H1 (cell line): ENCODE data around the gene RRAD. TPM values are rescaled to one million over a fixed set of nuclear protein-coding genes. Genes with fewer than 3 reads are reported as not detected.

Experiments
- CTCF ChIA-PET: fragments of 300-600 bp; sonication (Branson Sonifier 250); formaldehyde crosslinking; loops from one replicate; lab custom pipeline; 2021; ENCODE audit not compliant: partially characterized antibody; lab: Charles Lee
- POLR2A ChIA-PET: fragments of 300-600 bp; sonication (Branson Sonifier 250); formaldehyde crosslinking; loops from one replicate; lab custom pipeline; 2021; ENCODE audit warnings: inconsistent platforms; ENCODE audit not compliant: partially characterized antibody; lab: Charles Lee
- DNase-seq, 2 experiments: peaks; one replicate each; pipeline versions ENCODE4 v3.0.0 to v3.0.0-alpha.2; 2010 to 2022; ENCODE audit warnings: low spot score in 2 of 2, low read depth in 1 of 2, mixed read lengths in 1 of 2
- FAIRE-seq: peaks from 2 replicates; lab custom pipeline; 2011; peaks lifted over from hg19 to GRCh38; lab: Jason Lieb, UNC
- H2AFZ ChIP-seq: 2 replicates; pipeline ENCODE4 v1.8.1; 2012; ENCODE audit warnings: low read length, inconsistent platforms
- H2AK5ac ChIP-seq: 2 replicates; pipeline ENCODE4 v1.6.1; 2013; ENCODE audit warnings: low read depth, low read length
- H2BK120ac ChIP-seq: replicated peaks from 2 replicates; pipeline ENCODE3; 2013; ENCODE audit warnings: low read depth, low read length, inconsistent platforms
- H2BK12ac ChIP-seq: 2 replicates; pipeline ENCODE4 v1.6.1; 2013; ENCODE audit warnings: low read depth, low read length
- H2BK15ac ChIP-seq: 2 replicates; pipeline ENCODE4 v1.6.1; 2013; ENCODE audit warnings: low read length
- H2BK20ac ChIP-seq: 2 replicates; pipeline ENCODE4 v1.6.1; 2013; ENCODE audit warnings: low read length
- H2BK5ac ChIP-seq: 2 replicates; pipeline ENCODE4 v1.6.1; 2013; ENCODE audit warnings: low read depth, low read length
- H3K14ac ChIP-seq: 2 replicates; pipeline ENCODE4 v1.6.1; 2013; ENCODE audit warnings: inconsistent platforms; ENCODE audit not compliant: insufficient read length
- H3K18ac ChIP-seq: 2 replicates; pipeline ENCODE4 v1.6.1; 2013; ENCODE audit warnings: low read length; ENCODE audit errors: extremely low read depth
- H3K23ac ChIP-seq: 2 replicates; pipeline ENCODE4 v1.6.1; 2013; ENCODE audit warnings: inconsistent platforms; ENCODE audit not compliant: insufficient read length
- H3K23me2 ChIP-seq: 2 replicates; pipeline ENCODE4 v1.6.1; 2013; ENCODE audit warnings: low read depth, low read length
- H3K27ac ChIP-seq: 2 replicates; pipeline ENCODE4 v1.6.1; 2011; ENCODE audit warnings: low read depth, low read length, inconsistent platforms
- H3K27me3 ChIP-seq, 4 experiments: replicated peaks in 1 of 4; 1 replicate in 1 of 4; 2 replicates in 3 of 4; pipeline versions ENCODE4 v1.6.1 to v1.8.1; 2011 to 2013; ENCODE audit warnings: low read length in 3 of 4, mild to moderate bottlenecking in 3 of 4, inconsistent platforms in 2 of 4, mixed read lengths in 2 of 4, moderate library complexity in 1 of 4; ENCODE audit not compliant: control insufficient read depth in 3 of 4, insufficient read depth in 3 of 4; ENCODE audit errors: extremely low read depth in 1 of 4
- H3K36me3 ChIP-seq, 4 experiments: 2 replicates each; pipeline versions ENCODE4 v1.6.1 to v1.8.1; 2011 to 2013; ENCODE audit warnings: mild to moderate bottlenecking in 4 of 4, low read length in 3 of 4, moderate library complexity in 2 of 4, control low read depth in 1 of 4, inconsistent platforms in 1 of 4; ENCODE audit not compliant: insufficient read depth in 4 of 4, control insufficient read depth in 2 of 4
- H3K4ac ChIP-seq: replicated peaks from 2 replicates; pipeline ENCODE3; 2013; ENCODE audit warnings: low read length, low read depth, mixed read lengths, inconsistent platforms; ENCODE audit not compliant: insufficient read length
- H3K4me1 ChIP-seq, 4 experiments: replicated peaks in 1 of 4; 1 replicate in 1 of 4; 2 replicates in 3 of 4; pipeline versions ENCODE4 v1.6.1 to v1.8.1; 2011 to 2013; ENCODE audit warnings: low read length in 3 of 4, inconsistent platforms in 2 of 4, mixed read lengths in 1 of 4; ENCODE audit not compliant: insufficient read depth in 4 of 4, control insufficient read depth in 3 of 4
- H3K4me2 ChIP-seq, 2 experiments: 2 replicates each; pipeline versions ENCODE4 v1.6.1 to v1.8.1; 2011 to 2013; ENCODE audit warnings: low read depth in 2 of 2, low read length in 2 of 2, control low read depth in 1 of 2, inconsistent platforms in 1 of 2, mild to moderate bottlenecking in 1 of 2; ENCODE audit not compliant: insufficient read depth in 1 of 2
- H3K4me3 ChIP-seq, 4 experiments: fragments of 200-600, 300-600 bp in 1 of 4; sonication (generic), shearing (Covaris generic), sonication (Bioruptor Twin) in 1 of 4; 2 replicates each; pipeline versions ENCODE4 v1.5.1 to v1.8.1; 2011 to 2016; ENCODE audit warnings: low read length in 4 of 4, low read depth in 3 of 4, control low read depth in 2 of 4, inconsistent platforms in 2 of 4, mild to moderate bottlenecking in 2 of 4, mixed read lengths in 1 of 4, moderate library complexity in 1 of 4; ENCODE audit not compliant: insufficient read depth in 2 of 4; ENCODE audit errors: extremely low read depth in 1 of 4
- H3K56ac ChIP-seq: replicated peaks from 2 replicates; pipeline ENCODE3; 2013; ENCODE audit warnings: low read depth, mild to moderate bottlenecking, mixed read lengths, low read length, inconsistent platforms; ENCODE audit not compliant: insufficient read length
- H3K79me1 ChIP-seq: 2 replicates; pipeline ENCODE4 v1.6.1; 2013; ENCODE audit warnings: low read depth, low read length, control low read depth
- H3K79me2 ChIP-seq, 2 experiments: 2 replicates each; pipeline versions ENCODE4 v1.6.1 to v1.8.1; 2012 to 2013; ENCODE audit warnings: low read length in 2 of 2, mild to moderate bottlenecking in 2 of 2, inconsistent platforms in 1 of 2; ENCODE audit not compliant: insufficient read depth in 2 of 2, control insufficient read depth in 1 of 2
- H3K9ac ChIP-seq, 4 experiments: replicated peaks in 1 of 4; 1 replicate in 1 of 4; 2 replicates in 3 of 4; pipeline versions ENCODE4 v1.6.1 to v1.8.1; 2011 to 2013; ENCODE audit warnings: low read depth in 3 of 4, low read length in 3 of 4, control low read depth in 2 of 4, mild to moderate bottlenecking in 2 of 4, moderate library complexity in 2 of 4, inconsistent platforms in 1 of 4; ENCODE audit errors: extremely low read depth in 1 of 4
- H3K9me3 ChIP-seq, 2 experiments: 2 replicates each; pipeline versions ENCODE4 v1.6.1 to v1.8.1; 2012 to 2013; ENCODE audit warnings: mild to moderate bottlenecking in 2 of 2, moderate library complexity in 2 of 2, control low read depth in 1 of 2, inconsistent platforms in 1 of 2, low read depth in 1 of 2, low read length in 1 of 2, mixed read lengths in 1 of 2; ENCODE audit not compliant: insufficient read depth in 2 of 2
- H4K20me1 ChIP-seq, 2 experiments: replicated peaks in 1 of 2; 2 replicates each; pipeline versions ENCODE3 to v1.8.1; 2011 to 2013; ENCODE audit warnings: inconsistent platforms in 2 of 2, low read length in 2 of 2, mild to moderate bottlenecking in 1 of 2; ENCODE audit not compliant: insufficient read depth in 2 of 2, control insufficient read depth in 1 of 2
- H4K5ac ChIP-seq: 2 replicates; pipeline ENCODE4 v1.6.1; 2013; ENCODE audit warnings: low read length, low read depth, mixed read lengths, inconsistent platforms; ENCODE audit not compliant: insufficient read length
- H4K8ac ChIP-seq: 2 replicates; pipeline ENCODE4 v1.8.0; 2013; ENCODE audit warnings: mild to moderate bottlenecking, moderate library complexity, low read length, inconsistent platforms; ENCODE audit not compliant: insufficient read depth; ENCODE audit errors: extremely low read depth
- H4K91ac ChIP-seq: replicated peaks from 2 replicates; pipeline ENCODE3; 2013; ENCODE audit warnings: low read length, mixed read lengths, inconsistent platforms; ENCODE audit not compliant: insufficient read length
- CBX5 ChIP-seq: fragments of 300-800, 300-1000 bp; sonication (generic); IDR thresholded peaks from 2 replicates; pipeline ENCODE4 v1.7.1; 2016; ENCODE audit warnings: antibody characterized with exemption, low read length, low read depth
- WGBS, 2 experiments: shearing (Covaris generic) in 1 of 2; methylation state at CpG; one replicate each; pipeline versions ENCODE4 v1.1.6 to v1.1.7; 2013 to 2015; ENCODE audit warnings: low lambda C conversion rate in 2 of 2, mixed read lengths in 2 of 2, inconsistent platforms in 1 of 2, low coverage in 1 of 2, missing lambda C conversion rate in 1 of 2; ENCODE audit not compliant: insufficient replicate concordance in 2 of 2, insufficient coverage in 1 of 2, insufficient read length in 1 of 2; ENCODE audit errors: extremely low coverage in 1 of 2, missing lambda C conversion rate in 1 of 2; 5-methylcytosine and 5-hydroxymethylcytosine counted together
- polyA plus RNA-seq, 7 experiments: library from polyadenylated mRNA; depleted of rRNA in 3 of 7; stranded (reverse) in 5 of 7; unstranded in 2 of 7; fragments of >200 nt in 5 of 7; fragments of 200-250 nt in 2 of 7; gene quantifications; 1 replicate in 5 of 7; 2 replicates in 1 of 7; 4 replicates in 1 of 7; pipeline versions ENCODE4 v1.2.1 to v1.2.3, GENCODE V29; 2011 to 2013; ENCODE audit warnings: missing spikeins in 2 of 7, mixed read lengths in 2 of 7
- total RNA-seq: library from RNA; stranded (reverse); fragmentation: NEBNext Ultra II Directional; extraction: Animal tissue kit (Norgen Biotek cat#: 25700); gene quantifications from 2 replicates; pipeline ENCODE4 v1.2.1, GENCODE V29; 2021

RRAD gene
- total and polyA plus RNA-seq, 2 of the 8 experiments (the other 6 are each of a cell fraction or from before 2014, with no cell fraction given): 0.17 TPM; not detected in 1

GRCh38 chr16:66889622-66890021 is 35.7 kb downstream of the RRAD start:
- no peak overlapping the region for H2BK20ac ChIP-seq
- H3K56ac ChIP-seq: no peak overlapping the region
- peaks cover 5% of the 10 kb centered on the region for H3K79me1 ChIP-seq
- no peak overlapping the region for H2AK5ac ChIP-seq
- H3K9me3 ChIP-seq: no peaks in the 10 kb centered on the region
- no peak overlapping the region for H2BK120ac ChIP-seq
- H4K8ac ChIP-seq: no peak overlapping the region
- H3K14ac ChIP-seq: no peak overlapping the region
- H3K36me3 ChIP-seq: peaks cover 7 to 27% (median 18%) of the 10 kb centered on the region in 4 experiments; a peak in 7 of 8 replicates
- no peak overlapping the region for H2BK15ac ChIP-seq
- DNase-seq: no peak
- H3K4me3 ChIP-seq: no peak overlapping the region
- H3K23me2 ChIP-seq: no peaks in the 10 kb centered on the region
- H3K4me2 ChIP-seq: no peak overlapping the region
- H3K18ac ChIP-seq: no peak overlapping the region
- no peaks in the 10 kb centered on the region for H3K27me3 ChIP-seq
- no peak overlapping the region for H4K5ac ChIP-seq
- 99% methylated on average over 4 of the region's 4 CpGs; no CpG with 5 or more reads in 1 of the 2 experiments for WGBS, 2 experiments
- no peak overlapping the region for H2BK5ac ChIP-seq
- H2AFZ ChIP-seq: no peak overlapping the region
- POLR2A ChIA-PET: interaction anchor here (2.4 kb wide), 1 partner anchor 9 kb away, joined by 12 read pairs; the partner anchor contains the start of gene PDP2
- peaks cover 7 to 17% of the 10 kb centered on the region in 2 experiments for H4K20me1 ChIP-seq
- FAIRE-seq: no peak
- H3K27ac ChIP-seq: no peak overlapping the region
- no peaks in the 10 kb centered on the region for H3K4me1 ChIP-seq
- no peak overlapping the region for H3K23ac ChIP-seq
- H3K9ac ChIP-seq: no peak overlapping the region
- no peak overlapping the region for H2BK12ac ChIP-seq
- H3K4ac ChIP-seq: no peak overlapping the region
- H3K79me2 ChIP-seq: peaks cover 0 to 8% of the 10 kb centered on the region in 2 experiments; a peak in 1 of 4 replicates
- CTCF ChIA-PET: interaction anchor here (0.6 to 42.0 kb wide), 6 partner anchors 21 to 521 kb away, joined by 3 to 1009 read pairs (median 4); partner anchors contain the start of genes CDH16 and RRAD
- H4K91ac ChIP-seq: no peak overlapping the region
- TF ChIP-seq CBX5: no peak
